PC-3 (cell line): ENCODE measurements around the gene ZNF780B. TPM values are rescaled to one million over a fixed set of nuclear protein-coding genes. Genes with fewer than 3 reads are reported as not detected.

Experiments used
- ATAC-seq: fragments of 200-7000 bp; cut with Tn5 transposase; 2 replicates; pipeline ENCODE4 v1.9.1; 2020; ENCODE audit warnings: mild to moderate bottlenecking, moderate library complexity
- BruUV-seq: library from RNA; stranded (reverse); fragments of 400-500 nt; replicated peaks from 2 replicates; lab custom pipeline; 2021; lab: Mats Ljungman, UMichigan
- CTCF ChIA-PET: fragments of 300-600 bp; sonication (Branson Sonifier 250); formaldehyde crosslinking; loops from one replicate; lab custom pipeline; 2022; ENCODE audit warnings: antibody characterized with exemption; lab: Charles Lee
- POLR2A ChIA-PET: fragments of 300-600 bp; sonication (Branson Sonifier 250); formaldehyde crosslinking; loops from one replicate; lab custom pipeline; 2022; ENCODE audit warnings: antibody characterized with exemption; ENCODE audit not compliant: unreplicated experiment; lab: Charles Lee
- DNase-seq: peaks from one replicate; pipeline ENCODE4 v3.0.0-alpha.2; 2015
- H2AFZ ChIP-seq: fragments of 300-600 bp; sonication (generic); 2 replicates; pipeline ENCODE4 v1.6.0; 2016; ENCODE audit warnings: antibody characterized with exemption, low read length
- H3F3A ChIP-seq: fragments of 300-600 bp; sonication (generic); one replicate; pipeline ENCODE4 v1.6.0; 2017; ENCODE audit warnings: antibody characterized with exemption, low read length, control low read depth, mild to moderate bottlenecking; ENCODE audit not compliant: unreplicated experiment
- H3K27ac ChIP-seq: fragments of 300-600 bp; sonication (generic); 2 replicates; pipeline ENCODE4 v1.5.1; 2016; ENCODE audit warnings: mild to moderate bottlenecking, low read length
- H3K27me3 ChIP-seq: fragments of 300-600 bp; sonication (generic); 2 replicates; pipeline ENCODE4 v1.6.1; 2016; ENCODE audit warnings: low read length, mixed read lengths
- H3K36me3 ChIP-seq: fragments of 300-600 bp; sonication (generic); 2 replicates; pipeline ENCODE4 v1.6.1; 2016; ENCODE audit warnings: low read depth, mixed run types, low read length, mixed read lengths
- H3K4me1 ChIP-seq: fragments of 300-600 bp; sonication (generic); 2 replicates; pipeline ENCODE4 v1.5.1; 2016; ENCODE audit warnings: low read length; ENCODE audit not compliant: insufficient read depth
- H3K4me2 ChIP-seq: fragments of 300-600 bp; sonication (generic); 2 replicates; pipeline ENCODE4 v1.6.0; 2016; ENCODE audit warnings: low read length
- H3K4me3 ChIP-seq: fragments of 300-600 bp; sonication (generic); 2 replicates; pipeline ENCODE4 v1.5.1; 2016; ENCODE audit warnings: mild to moderate bottlenecking, low read length, mixed read lengths
- H3K79me2 ChIP-seq: fragments of 300-600 bp; sonication (generic); 2 replicates; pipeline ENCODE4 v1.6.1; 2017; ENCODE audit warnings: low read length, mixed read lengths
- H3K9ac ChIP-seq: fragments of 300-600 bp; sonication (generic); 2 replicates; pipeline ENCODE4 v1.6.0; 2016; ENCODE audit warnings: mild to moderate bottlenecking, low read length
- H3K9me2 ChIP-seq: fragments of 300-600 bp; sonication (generic); replicated peaks from 2 replicates; pipeline ENCODE4 v1.6.1; 2016; ENCODE audit warnings: mixed run types, low read length, mixed read lengths
- H3K9me3 ChIP-seq: fragments of 300-600 bp; sonication (generic); 2 replicates; pipeline ENCODE4 v1.6.1; 2016; ENCODE audit warnings: low read length, mixed read lengths
- H4K20me1 ChIP-seq: fragments of 300-600 bp; sonication (generic); 2 replicates; pipeline ENCODE4 v1.6.1; 2016; ENCODE audit warnings: low read length, mixed read lengths
- EZH2 ChIP-seq: fragments of 300-600 bp; sonication (generic); IDR thresholded peaks from one replicate; pipeline ENCODE4 v1.6.1; 2017; ENCODE audit warnings: antibody characterized with exemption, mild to moderate bottlenecking, low read length; ENCODE audit not compliant: unreplicated experiment
- EZH2phosphoT487 ChIP-seq: fragments of 300-600 bp; sonication (generic); IDR thresholded peaks from 2 replicates; pipeline ENCODE4 v1.6.1; 2018; ENCODE audit warnings: mild to moderate bottlenecking, antibody characterized with exemption, low read length, borderline replicate concordance
- intact Hi-C: fragments of 100-400 bp; cut with micrococcal nuclease; formaldehyde crosslinking; loops from 2 replicates; pipeline ENCODE4 v1.9.0; 2023
- total RNA-seq: library from RNA; depleted of rRNA; stranded (reverse); fragments of >200 nt; gene quantifications from 2 replicates; pipeline ENCODE4 v1.2.3, GENCODE V29; 2014
- TF ChIP-seq, protein P1 (sequence below): fragments of 300-600 bp; sonication (generic); conservative IDR thresholded peaks from 2 replicates; pipeline ENCODE4 v1.5.1; 2017; ENCODE audit warnings: antibody characterized with exemption, low read depth, mild to moderate bottlenecking, low read length

ZNF780B gene
- total RNA-seq, 1 experiment from 2014 or later = 7.1 TPM

DNA sequence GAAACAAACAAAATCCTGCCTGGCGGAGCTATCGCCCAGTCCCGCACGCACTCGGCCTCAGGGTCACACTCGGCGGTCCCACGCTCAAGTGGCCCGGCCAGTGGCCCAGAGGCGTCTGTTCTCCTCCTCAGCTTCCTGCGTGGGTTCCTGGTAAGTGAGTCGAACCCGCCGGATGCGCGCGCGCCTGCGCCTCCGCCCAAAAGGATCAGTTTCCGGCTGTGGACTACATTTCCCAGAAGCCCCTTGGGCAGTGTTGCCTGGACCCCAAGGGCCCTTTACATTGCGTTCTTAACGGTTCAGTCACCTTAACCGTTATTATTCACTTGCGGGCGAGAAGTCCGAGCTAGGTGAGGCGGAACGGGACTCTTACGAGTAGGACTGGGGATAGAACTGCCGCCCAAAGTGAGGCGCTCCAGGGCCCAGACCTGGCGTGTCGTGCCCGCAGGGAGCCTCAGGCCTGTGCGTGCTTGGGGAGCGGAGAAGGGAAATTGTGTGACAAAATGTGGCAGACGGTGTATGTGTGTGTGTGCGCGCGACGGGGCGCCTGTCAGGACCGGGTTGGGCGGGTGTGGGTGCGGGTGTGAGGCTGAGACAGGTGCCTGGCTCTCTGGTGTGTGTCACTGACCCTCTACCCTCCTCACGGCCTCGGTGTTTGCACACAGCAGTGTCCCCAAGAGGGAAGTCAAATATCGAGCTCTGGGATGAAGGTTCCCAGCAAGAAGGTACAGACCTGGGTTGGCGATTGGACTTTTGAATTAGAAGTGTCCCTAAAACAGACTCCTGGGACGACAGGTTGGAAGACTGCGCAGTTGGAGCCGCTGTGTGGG, 59.0 kb downstream of the ZNF780B start, which contains the start of gene ZNF546:
Gene ZNF546 (plus strand): TSS at position 250 of the 827 bp plus-strand sequence. CDS start 1,267 bp downstream, outside the sequence.
- Histone ChIP-seq H3K9me2 (no peaks in the 10 kb centered on the region), H3K9ac (peak within 1 kb of the TSS; percentile 93), H3K4me3 (peak within 1 kb of the TSS; percentile 89), H3K9me3 (no peaks in the 10 kb centered on the region), H3F3A (no peaks in the 10 kb centered on the region), H3K27ac (peak within 1 kb of the TSS; percentile 90), H3K27me3 (no peaks in the 10 kb centered on the region), H3K4me1 (peaks cover 19% of the 10 kb centered on the region), H2AFZ (peak within 1 kb of the TSS; percentile 95), H4K20me1 (no peaks in the 10 kb centered on the region), H3K36me3 (peaks cover 7% of the 10 kb centered on the region; the same call in 1 of the 2 replicates), H3K4me2 (peak within 1 kb of the TSS; percentile 92), H3K79me2 (peaks cover 13% of the 10 kb centered on the region)
- CTCF ChIA-PET = no interaction called here
- TF ChIP-seq, protein P1, sequence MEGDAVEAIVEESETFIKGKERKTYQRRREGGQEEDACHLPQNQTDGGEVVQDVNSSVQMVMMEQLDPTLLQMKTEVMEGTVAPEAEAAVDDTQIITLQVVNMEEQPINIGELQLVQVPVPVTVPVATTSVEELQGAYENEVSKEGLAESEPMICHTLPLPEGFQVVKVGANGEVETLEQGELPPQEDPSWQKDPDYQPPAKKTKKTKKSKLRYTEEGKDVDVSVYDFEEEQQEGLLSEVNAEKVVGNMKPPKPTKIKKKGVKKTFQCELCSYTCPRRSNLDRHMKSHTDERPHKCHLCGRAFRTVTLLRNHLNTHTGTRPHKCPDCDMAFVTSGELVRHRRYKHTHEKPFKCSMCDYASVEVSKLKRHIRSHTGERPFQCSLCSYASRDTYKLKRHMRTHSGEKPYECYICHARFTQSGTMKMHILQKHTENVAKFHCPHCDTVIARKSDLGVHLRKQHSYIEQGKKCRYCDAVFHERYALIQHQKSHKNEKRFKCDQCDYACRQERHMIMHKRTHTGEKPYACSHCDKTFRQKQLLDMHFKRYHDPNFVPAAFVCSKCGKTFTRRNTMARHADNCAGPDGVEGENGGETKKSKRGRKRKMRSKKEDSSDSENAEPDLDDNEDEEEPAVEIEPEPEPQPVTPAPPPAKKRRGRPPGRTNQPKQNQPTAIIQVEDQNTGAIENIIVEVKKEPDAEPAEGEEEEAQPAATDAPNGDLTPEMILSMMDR = no peak
- no peak for TF ChIP-seq EZH2
- no peak for TF ChIP-seq EZH2phosphoT487
- ATAC-seq (peak; percentile 93), DNase-seq (peak; percentile 78)
- POLR2A ChIA-PET = no interaction called here
- TSS peak; percentile 73 for BruUV-seq
- intact Hi-C loops = no loop called here

DNA sequence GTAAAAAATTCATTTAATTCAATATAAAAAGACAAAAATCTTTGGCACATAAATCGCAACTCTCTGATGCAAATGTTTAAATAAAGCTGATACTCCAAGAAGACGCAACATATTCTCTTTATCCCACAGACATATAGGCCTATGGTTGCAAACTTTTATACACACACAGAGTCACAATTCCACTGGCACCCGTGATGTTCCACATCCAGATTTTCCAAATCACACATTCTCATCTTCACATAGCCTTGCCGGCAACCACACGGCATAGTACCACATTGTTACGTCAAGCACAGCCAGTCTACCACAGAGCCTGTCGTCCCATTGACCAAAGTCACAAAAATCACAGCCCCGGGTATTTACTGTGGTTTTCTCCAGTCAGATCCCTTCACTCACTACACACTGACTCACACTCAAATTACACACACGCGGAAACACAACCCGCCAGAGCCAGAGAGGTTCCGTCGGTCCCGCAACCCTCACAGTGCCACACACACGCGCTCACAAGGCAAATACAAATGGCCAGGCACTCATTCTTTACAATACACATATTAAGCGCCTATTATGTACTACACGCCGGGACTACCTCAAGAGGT, 59.7 kb downstream of the ZNF780B start:
- Histone ChIP-seq H3K27me3 (no peaks in the 10 kb centered on the region), H3K9ac (peak overlapping the region; percentile 93), H2AFZ (peak overlapping the region; percentile 95), H3K36me3 (peaks cover 7% of the 10 kb centered on the region; the same call in 1 of the 2 replicates), H3F3A (no peaks in the 10 kb centered on the region), H3K4me3 (peak overlapping the region; percentile 89), H3K9me3 (no peaks in the 10 kb centered on the region), H3K4me2 (peak overlapping the region; percentile 92), H4K20me1 (no peaks in the 10 kb centered on the region), H3K4me1 (peaks cover 19% of the 10 kb centered on the region), H3K9me2 (no peaks in the 10 kb centered on the region), H3K27ac (peak overlapping the region; percentile 90), H3K79me2 (peaks cover 13% of the 10 kb centered on the region)
- POLR2A ChIA-PET = no interaction called here
- ATAC-seq = peak; percentile 52
- CTCF ChIA-PET = no interaction called here
- TF ChIP-seq EZH2 (no peak), EZH2phosphoT487 (no peak)
- TF ChIP-seq, protein P1 = no peak
- intact Hi-C loops = no loop called here
- peak; percentile 49 for DNase-seq
- BruUV-seq = TSS peak; percentile 91
